Measurements from ENCODE around the gene SDK1.

Gene SDK1

DNA sequence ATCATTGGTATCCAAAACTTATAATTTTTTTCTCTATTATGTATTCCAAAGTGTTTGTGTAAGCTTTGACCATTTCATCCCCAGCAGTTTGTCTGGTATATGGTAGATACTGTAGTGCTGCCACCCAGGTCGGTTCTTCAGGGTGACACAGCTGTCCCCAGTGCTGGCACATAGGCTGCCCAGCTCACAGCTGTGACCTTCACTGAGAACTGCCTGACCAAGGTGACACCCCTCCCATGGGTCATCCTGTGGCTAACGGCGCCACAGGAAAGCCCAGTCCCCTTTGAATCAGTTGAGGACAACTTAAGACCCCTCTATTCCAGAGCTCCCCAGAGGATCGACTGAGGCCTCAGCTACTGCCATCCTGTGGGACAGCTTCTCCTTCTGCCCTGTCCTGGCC is 736.8 kb downstream of the SDK1 start:
- in situ Hi-C loops (cut with HindIII; ENCODE audit: low sequenced_read_pairs), result no loop called here
- DNase-seq (ENCODE audit: low read depth, low spot score), result no peak
- H3K4me3 ChIP-seq (ENCODE audit: low read depth, low read length), result no peak overlapping the region
- TF ChIP-seq CTCF (IDR thresholded peaks at IDR 0.05; ENCODE audit: low read depth, low read length), result no peak

DNA sequence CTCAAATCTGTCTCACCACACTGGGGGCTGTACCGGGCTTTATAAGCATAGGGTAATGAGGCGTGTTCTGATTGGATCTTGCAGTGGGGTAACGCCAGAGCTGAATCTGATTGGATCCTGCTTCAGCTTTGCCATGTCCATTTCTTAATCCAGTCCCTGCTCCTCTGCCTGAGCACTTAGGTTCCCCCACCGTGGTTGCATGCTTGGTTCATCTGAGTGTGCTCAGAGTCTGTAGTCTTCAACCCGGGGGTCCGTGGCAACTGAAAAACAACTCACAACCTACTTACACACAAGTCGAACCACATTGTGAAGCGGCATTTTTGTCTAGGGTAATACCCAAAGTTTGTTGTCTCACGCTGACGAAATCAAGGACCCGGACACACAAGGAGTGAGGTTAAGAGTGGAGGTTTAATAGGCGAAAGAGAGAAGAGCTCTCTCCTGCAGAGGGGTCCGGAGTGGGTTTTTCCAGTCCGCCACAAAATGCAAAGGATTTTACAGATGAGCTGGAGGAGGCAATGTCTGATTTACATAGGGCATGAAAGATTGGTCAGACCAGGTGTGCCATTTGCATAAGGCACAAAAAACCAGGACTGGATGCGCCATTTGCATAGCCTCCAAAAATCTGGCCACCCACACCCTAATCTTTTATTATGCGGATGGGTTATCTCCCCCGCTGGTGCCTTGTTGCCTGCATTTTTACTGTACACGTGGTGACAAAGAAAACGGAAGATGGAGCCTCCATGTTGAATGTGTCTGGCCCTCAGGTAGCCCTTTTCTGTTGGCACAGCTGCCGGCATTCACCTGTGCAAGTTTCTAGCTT is 739.3 kb downstream of the SDK1 start:
- in situ Hi-C loops (cut with HindIII; ENCODE audit: low sequenced_read_pairs), result no loop called here
- no peak for DNase-seq (ENCODE audit: low read depth, low spot score)
- no peak for TF ChIP-seq CTCF (IDR thresholded peaks at IDR 0.05; ENCODE audit: low read depth, low read length)
- no peak overlapping the region for H3K4me3 ChIP-seq (ENCODE audit: low read depth, low read length)

- in situ Hi-C loops (cut with HindIII; ENCODE audit: low sequenced_read_pairs), result no loop called here
- DNase-seq (ENCODE audit: low read depth, low spot score), result no peak
- TF ChIP-seq CTCF (IDR thresholded peaks at IDR 0.05; ENCODE audit: low read depth, low read length), result no peak
- H3K4me3 ChIP-seq (ENCODE audit: low read depth, low read length), result no peak overlapping the region
Measured at GRCh38 chr7:4042402-4043045, 741.5 kb downstream of the SDK1 start.

GRCh38 chr7:4043988-4044387 is 742.9 kb downstream of the SDK1 start:
- no peak for TF ChIP-seq CTCF (IDR thresholded peaks at IDR 0.05; ENCODE audit: low read depth, low read length)
- no peak overlapping the region for H3K4me3 ChIP-seq (ENCODE audit: low read depth, low read length)
- no peak for DNase-seq (ENCODE audit: low read depth, low spot score)
- in situ Hi-C loops (cut with HindIII; ENCODE audit: low sequenced_read_pairs), result no loop called here

GRCh38 chr7:4045450-4045849 is 744.4 kb downstream of the SDK1 start:
- no peak for TF ChIP-seq CTCF (IDR thresholded peaks at IDR 0.05; ENCODE audit: low read depth, low read length)
- no peak overlapping the region for H3K4me3 ChIP-seq (ENCODE audit: low read depth, low read length)
- no peak for DNase-seq (ENCODE audit: low read depth, low spot score)
- in situ Hi-C loops (cut with HindIII; ENCODE audit: low sequenced_read_pairs), result no loop called here

GRCh38 chr7:4045975-4046374 is 744.9 kb downstream of the SDK1 start:
- no peak for TF ChIP-seq CTCF (IDR thresholded peaks at IDR 0.05; ENCODE audit: low read depth, low read length)
- in situ Hi-C loops (cut with HindIII; ENCODE audit: low sequenced_read_pairs), result no loop called here
- no peak for DNase-seq (ENCODE audit: low read depth, low spot score)
- H3K4me3 ChIP-seq (ENCODE audit: low read depth, low read length), result no peak overlapping the region

All from astrocyte of the spinal cord (primary cell).